Endothelial cell of umbilical vein (primary cell): ENCODE measurements around the gene SPTBN5. TPM values are rescaled to one million over a fixed set of nuclear protein-coding genes. Genes with fewer than 3 reads are reported as not detected.

Experiments used
- BruUV-seq: library from RNA; stranded (reverse); fragments of 400-500 nt; replicated peaks from 2 replicates; lab custom pipeline; 2021; lab: Mats Ljungman, UMichigan
- CTCF ChIA-PET: fragments of 300-600, 350-600 bp; sonication (Branson Sonifier 250); formaldehyde crosslinking; loops from one replicate; lab custom pipeline; 2021; ENCODE audit warnings: antibody characterized with exemption, inconsistent platforms; lab: Charles Lee
- POLR2A ChIA-PET: fragments of 300-600, 350-600 bp; sonication (Branson Sonifier 250); formaldehyde crosslinking; loops from one replicate; lab custom pipeline; 2021; ENCODE audit warnings: antibody characterized with exemption, inconsistent platforms; lab: Charles Lee
- DNase-seq: peaks from one replicate; pipeline ENCODE4 v3.0.0-alpha.2; 2011; ENCODE audit warnings: low read depth, low spot score
- FAIRE-seq: peaks from 2 replicates; lab custom pipeline; 2011; peaks lifted over from hg19 to GRCh38; lab: Jason Lieb, UNC
- H2AFZ ChIP-seq: 2 replicates; pipeline ENCODE4 v1.6.0; 2012; ENCODE audit warnings: low read depth, low read length, control low read depth, inconsistent platforms
- H3K27ac ChIP-seq: 2 replicates; pipeline ENCODE4 v1.5.1; 2011; ENCODE audit warnings: low read depth, mild to moderate bottlenecking, control low read depth, low read length, moderate library complexity; ENCODE audit not compliant: insufficient read depth
- H3K27me3 ChIP-seq, 2 experiments: 2 replicates each; pipeline versions ENCODE4 v1.6.0 to v1.6.1; 2011; ENCODE audit warnings: low read length in 2 of 2, mixed read lengths in 1 of 2; ENCODE audit not compliant: control insufficient read depth in 2 of 2, insufficient read depth in 2 of 2
- H3K36me3 ChIP-seq, 2 experiments: 2 replicates in 1 of 2; 3 replicates in 1 of 2; pipeline ENCODE4 v1.5.1; 2011; ENCODE audit warnings: low read length in 2 of 2, mild to moderate bottlenecking in 1 of 2, moderate library complexity in 1 of 2; ENCODE audit not compliant: control insufficient read depth in 2 of 2, insufficient read depth in 2 of 2; ENCODE audit errors: extremely low read depth in 1 of 2
- H3K4me1 ChIP-seq: 3 replicates; pipeline ENCODE4 v1.5.1; 2011; ENCODE audit warnings: mild to moderate bottlenecking, low read length; ENCODE audit not compliant: control insufficient read depth, insufficient read depth; ENCODE audit errors: extremely low read depth
- H3K4me2 ChIP-seq: 2 replicates; pipeline ENCODE4 v1.6.1; 2011; ENCODE audit warnings: low read length, control low read depth, mixed read lengths; ENCODE audit not compliant: insufficient read depth
- H3K4me3 ChIP-seq, 3 experiments: fragments of 200-600 bp in 1 of 3; sonication (generic), shearing (Covaris generic) in 1 of 3; replicated peaks in 1 of 3; 2 replicates each; pipeline ENCODE4 v1.5.1; 2011 to 2016; ENCODE audit warnings: control low read depth in 3 of 3, low read length in 3 of 3, mild to moderate bottlenecking in 2 of 3, inconsistent platforms in 1 of 3, low read depth in 1 of 3, moderate library complexity in 1 of 3; ENCODE audit not compliant: insufficient read depth in 1 of 3
- H3K79me2 ChIP-seq: 2 replicates; pipeline ENCODE4 v1.6.0; 2012; ENCODE audit warnings: low read length, inconsistent platforms; ENCODE audit not compliant: control insufficient read depth, insufficient read depth
- H3K9ac ChIP-seq: replicated peaks from 2 replicates; pipeline ENCODE3; 2011; ENCODE audit warnings: low read length, control low read depth; ENCODE audit not compliant: insufficient read depth; ENCODE audit errors: extremely low read depth
- H3K9me1 ChIP-seq: replicated peaks from 3 replicates; pipeline ENCODE4 v1.6.0; 2011; ENCODE audit warnings: mild to moderate bottlenecking, low read length; ENCODE audit not compliant: control insufficient read depth, insufficient read depth; ENCODE audit errors: extremely low read depth
- H3K9me3 ChIP-seq: replicated peaks from 2 replicates; pipeline ENCODE4 v1.5.1; 2012; ENCODE audit warnings: low read length, inconsistent platforms; ENCODE audit not compliant: control insufficient read depth, insufficient read depth
- H4K20me1 ChIP-seq: replicated peaks from 2 replicates; pipeline ENCODE3; 2011; ENCODE audit warnings: mild to moderate bottlenecking, low read length; ENCODE audit not compliant: control insufficient read depth, insufficient read depth; ENCODE audit errors: extremely low read depth
- MYC ChIP-seq: IDR thresholded peaks from one replicate; pipeline ENCODE4 v1.6.1; 2011; ENCODE audit warnings: mild to moderate bottlenecking, low read depth, low read length
- dilution Hi-C: fragments of 300-500 bp; cut with MboI; formaldehyde crosslinking; loops from one replicate; pipeline ENCODE4 v1.15.0; 2019; ENCODE audit warnings: low sequenced_read_pairs; ENCODE audit not compliant: extremely low pct_ligation_motif_present
- intact Hi-C: fragments of 100-400 bp; cut with micrococcal nuclease; formaldehyde crosslinking; loops from one replicate; pipeline ENCODE4 v1.10.0; 2022
- polyA plus RNA-seq, 4 experiments: library from polyadenylated mRNA; depleted of rRNA in 3 of 4; stranded (reverse) in 3 of 4; unstranded in 1 of 4; fragments of >200 nt; gene quantifications; 2 replicates each; pipeline versions ENCODE4 v1.2.1 to v1.2.3, GENCODE V29; 2011 to 2012; ENCODE audit warnings: missing spikeins in 1 of 4
- total RNA-seq: library from RNA; stranded (reverse); gene quantifications from 2 replicates; pipeline ENCODE4 v1.2.3, GENCODE V29; 2021
- TF ChIP-seq, protein P1 (sequence below), 2 donors: IDR thresholded peaks; 1 replicate in 1 of 2; 2 replicates in 1 of 2; pipeline ENCODE4 v1.5.1; 2011; ENCODE audit warnings: low read length in 2 of 2, mild to moderate bottlenecking in 2 of 2, moderate library complexity in 2 of 2, control low read depth in 1 of 2, inconsistent platforms in 1 of 2, low read depth in 1 of 2; ENCODE audit not compliant: insufficient read depth in 1 of 2; ENCODE audit errors: extremely low read depth in 1 of 2
- TF ChIP-seq, protein P2 (sequence below): IDR thresholded peaks from 2 replicates; pipeline ENCODE4 v1.6.1; 2011; ENCODE audit not compliant: insufficient read depth, insufficient read length

Gene SPTBN5
- total and polyA plus RNA-seq, 2 donors (not counting 3 experiments of a cell fraction or from before 2014, with no cell fraction given), result 12.0 to 19.0 TPM

- Histone ChIP-seq H2AFZ (no peak overlapping the region), H3K4me1 (no peaks in the 10 kb centered on the region), H3K27me3 (no peaks in the 10 kb centered on the region), H3K27ac (no peak overlapping the region), H3K36me3 (peaks cover 47 to 54% of the 10 kb centered on the region in 2 experiments), H3K9me1 (no peaks in the 10 kb centered on the region), H3K4me2 (no peak overlapping the region), H3K79me2 (peaks cover 63% of the 10 kb centered on the region), H3K9ac (no peak overlapping the region), H3K4me3 (no peak overlapping the region), H3K9me3 (no peaks in the 10 kb centered on the region), H4K20me1 (no peaks in the 10 kb centered on the region)
- dilution Hi-C loops (no loop called here), intact Hi-C loops (no loop called here)
- no peak for DNase-seq
- CTCF ChIA-PET, result interaction anchor here (0.6 to 3.8 kb wide), 53 partner anchors 8 to 440 kb away, joined by 3 to 41 read pairs (median 4); partner anchors contain the start of genes EHD4 and MAPKBP1
- POLR2A ChIA-PET, result interaction anchor here (0.6 kb wide), 1 partner anchor 123 kb away, joined by 3 read pairs; no protein-coding TSS in a partner anchor
- TF ChIP-seq, protein P1, sequence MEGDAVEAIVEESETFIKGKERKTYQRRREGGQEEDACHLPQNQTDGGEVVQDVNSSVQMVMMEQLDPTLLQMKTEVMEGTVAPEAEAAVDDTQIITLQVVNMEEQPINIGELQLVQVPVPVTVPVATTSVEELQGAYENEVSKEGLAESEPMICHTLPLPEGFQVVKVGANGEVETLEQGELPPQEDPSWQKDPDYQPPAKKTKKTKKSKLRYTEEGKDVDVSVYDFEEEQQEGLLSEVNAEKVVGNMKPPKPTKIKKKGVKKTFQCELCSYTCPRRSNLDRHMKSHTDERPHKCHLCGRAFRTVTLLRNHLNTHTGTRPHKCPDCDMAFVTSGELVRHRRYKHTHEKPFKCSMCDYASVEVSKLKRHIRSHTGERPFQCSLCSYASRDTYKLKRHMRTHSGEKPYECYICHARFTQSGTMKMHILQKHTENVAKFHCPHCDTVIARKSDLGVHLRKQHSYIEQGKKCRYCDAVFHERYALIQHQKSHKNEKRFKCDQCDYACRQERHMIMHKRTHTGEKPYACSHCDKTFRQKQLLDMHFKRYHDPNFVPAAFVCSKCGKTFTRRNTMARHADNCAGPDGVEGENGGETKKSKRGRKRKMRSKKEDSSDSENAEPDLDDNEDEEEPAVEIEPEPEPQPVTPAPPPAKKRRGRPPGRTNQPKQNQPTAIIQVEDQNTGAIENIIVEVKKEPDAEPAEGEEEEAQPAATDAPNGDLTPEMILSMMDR (IDR thresholded peaks at IDR 0.05; ENCODE audit: extremely low read depth in 1 of 2, insufficient read depth in 1 of 2, low read depth in 1 of 2, low read length in 2 of 2), result no peak
- TF ChIP-seq MYC, result no peak
- TF ChIP-seq, protein P2, sequence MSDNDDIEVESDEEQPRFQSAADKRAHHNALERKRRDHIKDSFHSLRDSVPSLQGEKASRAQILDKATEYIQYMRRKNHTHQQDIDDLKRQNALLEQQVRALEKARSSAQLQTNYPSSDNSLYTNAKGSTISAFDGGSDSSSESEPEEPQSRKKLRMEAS, result no peak
- no peak for FAIRE-seq
- no TSS peak for BruUV-seq
These were observed 11.4 kb upstream of the SPTBN5 start for GRCh38 chr15:41905036-41905793.
